Gastroesophageal sphincter (tissue), 3 donors: ENCODE results near the gene OSCP1.
A peak's percentile ranks its signal among the peaks of the same experiment; 100 is the strongest.

Experiments
- CTCF ChIP-seq, 4 experiments: fragments of 200-600 bp in 2 of 4; fragments of 450-650 bp in 2 of 4; sonication (generic) in 1 of 4; IDR thresholded peaks; one replicate each; pipeline ENCODE4 v1.5.1; 2017 to 2019; ENCODE audit warnings: antibody characterized with exemption in 4 of 4, mild to moderate bottlenecking in 2 of 4, moderate library complexity in 2 of 4
- EP300 ChIP-seq: sonication (generic); formaldehyde crosslinking; IDR thresholded peaks from one replicate; pipeline ENCODE4 v1.6.1; 2017; ENCODE audit warnings: antibody characterized with exemption, mild to moderate bottlenecking
- POLR2A ChIP-seq, 2 donors: fragments of 450-650 bp; IDR thresholded peaks; one replicate each; pipeline ENCODE4 v1.6.1; 2017; ENCODE audit warnings: antibody characterized with exemption in 2 of 2, mild to moderate bottlenecking in 2 of 2, moderate library complexity in 1 of 2
- POLR2AphosphoS5 ChIP-seq: sonication (generic); formaldehyde crosslinking; IDR thresholded peaks from one replicate; pipeline ENCODE4 v1.6.1; 2017; ENCODE audit warnings: antibody characterized with exemption

- TF ChIP-seq POLR2A (IDR thresholded peaks at IDR 0.05) (no peak), CTCF (IDR thresholded peaks at IDR 0.05) (peak in 3 of 4 experiments; percentile 91 to 95 (median 94)), POLR2AphosphoS5 (no peak), EP300 (no peak)
Observed at GRCh38 chr1:36369061-36369861, 81.0 kb downstream of the OSCP1 start.
